NCI-H510A treated with DMSO at 0.1 percent for 48 hours (cell line): ENCODE data around the gene PCBP2.
A peak's percentile ranks its signal among the peaks of the same experiment; 100 is the strongest.
"Not testable (repeated sequence)": the region's sequence is repeated elsewhere in the genome, so short reads cannot be mapped to it uniquely, and the experiment has no call there.

ENCODE experiments used
- DNase-seq: peaks from one replicate; lab custom pipeline; 2025; lab: John Stamatoyannopoulos, UW

Gene PCBP2

GRCh38 chr12:53451661-53452158, at the start of gene PCBP2:
TSS of gene PCBP2 (plus strand) at chr12:53452102. CDS start at chr12:53454801, 2,699 bp downstream.
- peak; percentile 99 for DNase-seq

GRCh38 chr12:53402351-53402750, 49.6 kb upstream of the PCBP2 start:
- DNase-seq = not testable (repeated sequence)

DNA sequence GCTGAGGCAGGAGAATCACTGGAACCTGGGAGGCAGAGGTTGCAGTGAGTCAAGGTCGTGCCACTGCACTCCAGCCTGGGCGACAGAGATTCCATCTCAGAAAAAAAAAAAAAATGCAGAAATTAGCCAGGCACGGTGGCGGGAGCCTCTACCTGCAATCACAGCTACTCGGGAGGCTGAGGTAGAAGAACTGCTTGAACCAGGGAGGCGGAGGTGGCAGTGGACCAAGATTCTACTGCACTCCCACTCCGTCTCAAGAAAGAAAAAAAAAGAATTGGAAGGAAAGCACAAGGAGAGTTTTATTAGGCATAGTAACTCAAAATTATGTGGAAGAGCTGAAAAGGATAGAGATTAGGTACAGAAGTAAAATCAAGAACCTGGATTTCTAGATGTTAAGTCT, 49.0 kb upstream of the PCBP2 start:
- DNase-seq = no peak

GRCh38 chr12:53410951-53411350, 41.0 kb upstream of the PCBP2 start:
- DNase-seq = no peak

DNA sequence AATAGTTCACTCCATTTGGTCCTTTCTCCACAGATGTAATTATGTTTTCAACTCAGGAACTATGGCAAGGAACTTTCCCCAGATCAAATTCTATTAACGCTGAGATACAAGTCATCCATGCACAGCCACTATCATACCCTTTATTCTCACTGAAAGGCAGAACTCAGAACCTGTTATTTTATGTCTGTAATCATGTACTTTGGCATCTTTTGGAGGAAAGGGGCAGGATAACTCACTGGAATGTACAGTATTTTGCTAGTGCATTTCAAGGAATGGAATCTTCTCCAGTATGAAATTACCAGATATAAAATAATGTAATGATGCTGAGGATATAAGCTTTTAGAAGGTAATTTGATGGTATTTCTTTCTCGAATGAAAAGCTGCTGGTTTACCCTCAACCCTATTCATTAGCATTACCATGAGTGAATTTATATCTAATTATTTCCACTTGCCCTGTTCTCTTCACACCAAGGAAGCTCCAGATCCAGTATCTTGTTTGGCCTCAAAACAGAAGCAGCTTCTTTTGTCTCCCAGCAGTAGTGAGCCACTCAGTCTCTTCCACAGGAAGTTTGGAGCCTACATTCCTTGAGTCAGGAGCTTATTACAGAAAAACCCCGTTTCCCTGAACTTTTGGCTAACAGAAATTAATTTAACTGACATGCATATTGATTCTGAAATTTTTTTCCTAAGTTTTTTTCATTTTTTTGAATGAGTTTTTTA, 38.3 kb upstream of the PCBP2 start:
- no peak for DNase-seq

GRCh38 chr12:53414756-53415417, 37.0 kb upstream of the PCBP2 start:
- DNase-seq = no peak

DNA sequence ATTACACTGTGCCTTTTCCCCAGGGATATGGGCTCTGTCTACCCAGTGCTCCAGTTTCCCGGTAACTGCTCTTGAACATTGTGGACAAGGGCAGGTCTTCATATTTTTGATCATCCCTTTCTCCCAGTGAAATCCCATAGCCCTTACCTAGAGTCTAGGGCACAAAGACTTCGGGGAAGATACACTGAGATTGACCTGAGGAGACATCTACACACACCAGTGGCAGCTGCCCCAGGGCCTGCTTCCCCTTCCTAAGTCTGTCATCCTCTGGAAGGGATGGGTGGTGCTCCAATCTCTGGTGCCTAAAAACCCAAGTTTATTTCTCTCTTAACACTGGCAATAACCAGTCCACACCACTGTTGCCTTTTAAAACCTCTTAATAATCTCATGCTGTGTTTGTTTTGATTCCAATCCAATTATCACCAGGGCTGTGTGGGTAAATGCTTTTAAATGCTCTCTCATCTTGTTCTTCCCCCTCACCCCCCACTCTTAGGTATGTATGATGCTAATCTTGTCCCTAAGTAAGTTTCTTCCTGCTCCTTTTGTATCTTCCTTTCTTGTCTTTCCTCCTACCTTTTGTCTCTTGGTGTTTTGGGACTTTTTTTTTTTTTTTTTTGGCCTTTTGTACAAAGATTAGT, 36.0 kb upstream of the PCBP2 start:
- DNase-seq = not testable (repeated sequence)

- DNase-seq = not testable (repeated sequence)
Measured at GRCh38 chr12:53417291-53417816, 34.5 kb upstream of the PCBP2 start.

DNA sequence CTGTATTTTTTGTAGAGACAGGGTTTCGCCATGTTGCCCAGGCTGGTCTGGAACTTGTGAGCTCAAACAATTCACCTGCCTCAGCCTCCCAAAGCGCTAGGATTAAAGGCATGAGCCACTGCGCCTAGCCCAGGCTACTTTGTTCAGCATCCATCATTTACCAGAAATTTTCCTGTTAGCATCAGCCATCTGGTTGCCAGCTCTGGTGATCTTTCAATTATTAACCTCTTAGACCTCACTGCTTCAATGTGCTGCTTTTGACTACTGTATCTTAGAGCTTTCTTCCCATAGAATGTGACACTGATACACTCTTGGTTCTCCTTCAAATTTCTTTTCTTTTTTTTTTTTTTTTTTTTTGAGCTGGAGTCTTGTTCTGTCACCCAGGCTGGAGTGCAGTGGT, 33.7 kb upstream of the PCBP2 start:
- DNase-seq = no peak

- no peak for DNase-seq
Measured at GRCh38 chr12:53419756-53420155, 32.1 kb upstream of the PCBP2 start.

DNA sequence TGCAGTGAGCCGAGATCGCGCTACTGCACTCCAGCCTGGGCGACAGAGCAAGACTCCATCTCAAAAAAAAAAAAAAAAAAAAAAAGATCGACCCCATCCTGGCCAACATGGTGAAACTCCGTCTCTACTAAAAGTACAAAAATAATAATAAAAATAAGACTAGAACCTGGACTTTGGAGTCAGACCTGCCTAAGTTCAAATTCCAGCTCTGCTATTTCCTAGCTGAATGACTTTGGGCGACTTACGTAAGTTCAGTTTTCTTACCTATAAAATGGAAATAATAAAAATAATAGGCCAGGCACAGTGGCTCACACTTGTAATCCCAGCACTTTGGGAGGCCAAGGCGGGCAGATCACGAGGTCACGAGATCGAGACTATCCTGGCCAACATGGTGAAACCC, 29.7 kb upstream of the PCBP2 start:
- not testable (repeated sequence) for DNase-seq

DNA sequence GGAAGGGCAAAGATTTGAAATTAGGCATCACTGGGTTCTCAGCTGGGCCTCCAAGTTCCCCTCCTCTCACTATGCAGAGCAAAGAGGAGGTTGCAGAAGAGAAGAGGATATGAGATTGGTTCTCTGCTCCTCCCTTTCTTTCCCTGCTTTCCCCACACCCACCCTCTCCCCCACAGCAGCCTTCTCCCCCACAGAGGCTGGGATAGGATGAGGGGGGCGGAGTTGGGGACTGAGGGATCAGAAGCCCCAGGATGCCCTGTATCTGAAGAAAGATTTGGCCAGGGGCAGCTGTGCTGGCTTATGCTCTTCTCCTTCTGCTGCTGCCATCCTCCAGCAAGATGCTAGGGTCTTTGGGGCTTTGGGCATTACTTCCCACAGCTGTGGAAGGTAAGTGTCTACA, 28.3 kb upstream of the PCBP2 start, which contains the start of gene AMHR2:
Gene AMHR2 (plus strand): TSS at position 259 of the 400 bp plus-strand sequence. CDS start 80 bp downstream, at position 339.
- DNase-seq = no peak

GRCh38 chr12:53424626-53425514, 27.0 kb upstream of the PCBP2 start:
- no peak for DNase-seq

DNA sequence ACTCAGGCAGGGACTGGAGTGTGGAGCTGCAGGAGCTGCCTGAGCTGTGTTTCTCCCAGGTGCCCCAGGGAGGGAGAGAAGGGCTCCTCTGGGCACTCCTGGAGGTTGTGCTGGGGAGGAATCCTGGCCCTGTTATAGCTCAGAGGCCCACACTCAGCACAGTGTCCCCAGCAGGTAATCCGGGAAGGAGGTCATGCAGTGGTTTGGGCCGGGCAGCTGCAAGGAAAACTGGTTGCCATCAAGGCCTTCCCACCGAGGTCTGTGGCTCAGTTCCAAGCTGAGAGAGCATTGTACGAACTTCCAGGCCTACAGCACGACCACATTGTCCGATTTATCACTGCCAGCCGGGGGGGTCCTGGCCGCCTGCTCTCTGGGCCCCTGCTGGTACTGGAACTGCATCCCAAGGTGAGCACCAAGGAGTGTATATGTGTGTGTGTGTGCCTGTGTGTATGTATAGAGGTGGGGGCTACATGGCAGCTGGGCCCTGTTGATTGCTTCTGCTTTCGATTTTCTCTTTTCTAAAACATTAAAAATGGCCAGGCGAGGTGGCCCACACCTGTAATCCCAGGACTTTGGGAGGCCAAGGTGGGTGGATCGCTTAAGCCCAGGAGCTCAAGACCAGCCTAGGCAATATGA, 26.3 kb upstream of the PCBP2 start:
- no peak for DNase-seq

GRCh38 chr12:53427905-53428594, 23.9 kb upstream of the PCBP2 start:
- no peak for DNase-seq

GRCh38 chr12:53428741-53429140, 23.2 kb upstream of the PCBP2 start:
- no peak for DNase-seq

- no peak for DNase-seq
Measured at GRCh38 chr12:53430116-53430515, 21.8 kb upstream of the PCBP2 start.

- DNase-seq = no peak
Measured at GRCh38 chr12:53431187-53431586, 20.7 kb upstream of the PCBP2 start.

DNA sequence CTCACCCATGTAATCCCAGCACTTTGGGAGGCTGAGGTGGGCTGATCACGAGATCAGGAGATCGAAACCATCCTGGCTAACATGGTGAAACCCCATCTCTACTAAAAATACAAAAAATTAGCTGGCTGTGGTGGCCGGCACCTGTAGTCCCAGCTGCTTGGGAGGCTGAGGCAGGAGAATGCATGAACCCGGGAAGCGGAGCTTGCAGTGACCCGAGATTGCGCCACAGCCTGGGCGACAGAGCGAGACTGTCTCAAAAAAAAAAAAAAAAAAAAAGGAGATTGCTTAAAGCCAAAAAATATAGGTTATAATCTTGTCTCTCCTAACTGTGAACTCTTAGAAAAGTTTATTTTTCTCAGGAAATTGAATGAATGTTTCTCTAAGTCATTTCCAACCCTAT, 16.6 kb upstream of the PCBP2 start:
- DNase-seq = not testable (repeated sequence)

- not testable (repeated sequence) for DNase-seq
Measured at GRCh38 chr12:53439582-53439981, 12.3 kb upstream of the PCBP2 start.
